Hepatocyte (in vitro differentiated cells): ENCODE data around the gene MAGI1. TPM values are rescaled to one million over a fixed set of nuclear protein-coding genes. Genes with fewer than 3 reads are reported as not detected.

ENCODE experiments used
- DNase-seq: peaks from one replicate; pipeline ENCODE4 v3.0.0-alpha.2; 2016; ENCODE audit warnings: low spot score
- H2AFZ ChIP-seq: fragments of 200-600 bp; sonication (generic); 2 replicates; pipeline ENCODE4 v1.6.0; 2016; ENCODE audit warnings: antibody characterized with exemption, mild to moderate bottlenecking
- H3K27ac ChIP-seq: fragments of 200-600 bp; sonication (generic); 2 replicates; pipeline ENCODE4 v1.5.1; 2016; ENCODE audit warnings: mild to moderate bottlenecking
- H3K27me3 ChIP-seq: fragments of 200-600 bp; sonication (generic); 2 replicates; pipeline ENCODE4 v1.6.1; 2016
- H3K36me3 ChIP-seq: fragments of 200-600 bp; sonication (generic); replicated peaks from 2 replicates; pipeline ENCODE4 v1.5.1; 2016; ENCODE audit warnings: low read depth; ENCODE audit not compliant: insufficient read depth
- H3K4me1 ChIP-seq: fragments of 200-600 bp; sonication (generic); 2 replicates; pipeline ENCODE4 v1.5.1; 2016; ENCODE audit warnings: mild to moderate bottlenecking, moderate library complexity; ENCODE audit not compliant: insufficient read depth
- H3K4me2 ChIP-seq: fragments of 200-600 bp; sonication (generic); 2 replicates; pipeline ENCODE4 v1.6.0; 2016
- H3K4me3 ChIP-seq: fragments of 200-600 bp; sonication (generic); 2 replicates; pipeline ENCODE4 v1.5.1; 2016; ENCODE audit warnings: mild to moderate bottlenecking
- H3K79me2 ChIP-seq: fragments of 200-600 bp; sonication (generic); 2 replicates; pipeline ENCODE4 v1.6.0; 2017; ENCODE audit warnings: mild to moderate bottlenecking
- H3K9me2 ChIP-seq: fragments of 200-600 bp; sonication (generic); replicated peaks from 2 replicates; pipeline ENCODE4 v1.6.0; 2017; ENCODE audit warnings: mild to moderate bottlenecking; ENCODE audit not compliant: insufficient read depth
- H3K9me3 ChIP-seq: fragments of 200-600 bp; sonication (generic); 2 replicates; pipeline ENCODE4 v1.5.1; 2016; ENCODE audit warnings: low read depth, mild to moderate bottlenecking
- H4K20me1 ChIP-seq: fragments of 200-600 bp; sonication (generic); 2 replicates; pipeline ENCODE4 v1.6.0; 2016; ENCODE audit warnings: mild to moderate bottlenecking; ENCODE audit not compliant: insufficient read depth, poor library complexity, severe bottlenecking
- CTCF ChIP-seq: fragments of 200-600 bp; sonication (generic); IDR thresholded peaks from 2 replicates; pipeline ENCODE4 v1.5.1; 2016; ENCODE audit warnings: antibody characterized with exemption, mild to moderate bottlenecking; ENCODE audit not compliant: poor library complexity
- EZH2 ChIP-seq: fragments of 200-600 bp; sonication (generic); IDR thresholded peaks from 2 replicates; pipeline ENCODE4 v1.6.1; 2016; ENCODE audit warnings: antibody characterized with exemption, mild to moderate bottlenecking, borderline replicate concordance
- EZH2phosphoT487 ChIP-seq: fragments of 200-600 bp; sonication (generic); IDR thresholded peaks from one replicate; pipeline ENCODE4 v1.6.1; 2018; ENCODE audit warnings: antibody characterized with exemption, mild to moderate bottlenecking, low read depth, moderate library complexity; ENCODE audit not compliant: unreplicated experiment, severe bottlenecking
- WGBS: methylation state at CpG from one replicate; pipeline ENCODE4 v1.1.6; 2016; ENCODE audit warnings: low lambda C conversion rate; ENCODE audit errors: missing lambda C conversion rate; 5-methylcytosine and 5-hydroxymethylcytosine counted together
- polyA plus RNA-seq: library from polyadenylated mRNA; unstranded; fragments of >200 nt; fragmentation: Nextera tagmentation; extraction: Ambion mirVana; gene quantifications from 2 replicates; pipeline ENCODE4 v1.2.1, GENCODE V29; 2016
- total RNA-seq: library from RNA; depleted of rRNA; stranded (reverse); fragments of >200 nt; gene quantifications from 2 replicates; pipeline ENCODE4 v1.2.3, GENCODE V29; 2014

MAGI1 gene
- total and polyA plus RNA-seq, 2 experiments from 2014 or later = 26.2 to 43.5 TPM

GRCh38 chr3:65379223-65379622 lies 659.5 kb downstream of the MAGI1 start:
- Histone ChIP-seq H3K27ac (no peak overlapping the region), H3K4me3 (no peak overlapping the region), H3K27me3 (no peaks in the 10 kb centered on the region), H3K4me2 (no peak overlapping the region), H4K20me1 (no peaks in the 10 kb centered on the region), H3K9me3 (no peaks in the 10 kb centered on the region), H2AFZ (no peak overlapping the region), H3K79me2 (no peaks in the 10 kb centered on the region), H3K9me2 (no peaks in the 10 kb centered on the region), H3K36me3 (no peaks in the 10 kb centered on the region), H3K4me1 (no peaks in the 10 kb centered on the region)
- TF ChIP-seq EZH2phosphoT487 = no peak
- no peak for TF ChIP-seq EZH2
- no peak for TF ChIP-seq CTCF
- 98% methylated on average over 35 of the region's 35 CpGs for WGBS
- DNase-seq = no peak

GRCh38 chr3:65377637-65378036 lies 661.1 kb downstream of the MAGI1 start:
- no peak for TF ChIP-seq EZH2
- no peak for TF ChIP-seq CTCF
- no peak for TF ChIP-seq EZH2phosphoT487
- 98% methylated on average over 2 of the region's 2 CpGs for WGBS
- H3K4me3 ChIP-seq = no peak overlapping the region
- no peaks in the 10 kb centered on the region for H3K9me3 ChIP-seq
- no peaks in the 10 kb centered on the region for H3K4me1 ChIP-seq
- no peaks in the 10 kb centered on the region for H3K36me3 ChIP-seq
- H3K9me2 ChIP-seq = no peaks in the 10 kb centered on the region
- H2AFZ ChIP-seq = no peak overlapping the region
- no peaks in the 10 kb centered on the region for H3K27me3 ChIP-seq
- H4K20me1 ChIP-seq = no peaks in the 10 kb centered on the region
- no peak for DNase-seq
- no peak overlapping the region for H3K27ac ChIP-seq
- H3K4me2 ChIP-seq = no peak overlapping the region
- no peaks in the 10 kb centered on the region for H3K79me2 ChIP-seq

GRCh38 chr3:65376426-65376825 lies 662.3 kb downstream of the MAGI1 start:
- TF ChIP-seq EZH2 (no peak), CTCF (no peak), EZH2phosphoT487 (no peak)
- 96% methylated on average over 2 of the region's 2 CpGs for WGBS
- H3K27ac ChIP-seq = no peak overlapping the region

GRCh38 chr3:65371053-65371452 lies 667.7 kb downstream of the MAGI1 start:
- no peaks in the 10 kb centered on the region for H3K27me3 ChIP-seq
- no peak overlapping the region for H3K27ac ChIP-seq
- no peaks in the 10 kb centered on the region for H3K9me3 ChIP-seq
- H2AFZ ChIP-seq = no peak overlapping the region
- no peaks in the 10 kb centered on the region for H3K79me2 ChIP-seq
- H3K4me2 ChIP-seq = no peak overlapping the region
- H3K36me3 ChIP-seq = no peaks in the 10 kb centered on the region
- TF ChIP-seq EZH2 (no peak), CTCF (no peak), EZH2phosphoT487 (no peak)
- no peak for DNase-seq
- 70% methylated on average over 4 of the region's 4 CpGs for WGBS
- H4K20me1 ChIP-seq = no peaks in the 10 kb centered on the region
- H3K4me3 ChIP-seq = no peak overlapping the region
- no peaks in the 10 kb centered on the region for H3K9me2 ChIP-seq
- H3K4me1 ChIP-seq = no peaks in the 10 kb centered on the region

More at GRCh38 chr3:65376426-65376825, 662.3 kb downstream of the MAGI1 start:
- Histone ChIP-seq H3K9me2 (no peaks in the 10 kb centered on the region), H3K36me3 (no peaks in the 10 kb centered on the region), H3K27me3 (no peaks in the 10 kb centered on the region), H3K4me3 (no peak overlapping the region), H3K79me2 (no peaks in the 10 kb centered on the region), H3K4me2 (no peak overlapping the region), H2AFZ (no peak overlapping the region), H4K20me1 (no peaks in the 10 kb centered on the region), H3K9me3 (no peaks in the 10 kb centered on the region), H3K4me1 (no peaks in the 10 kb centered on the region)
- DNase-seq = no peak
